Activated CD8-positive, alpha-beta memory T cell treated with anti-CD3 and anti-CD28 coated beads, Interleukin-2, amount 50 U/mL, for 1 hour (primary cell): ENCODE data around the gene CPM.
"Not testable (repeated sequence)": the region's sequence is repeated elsewhere in the genome, so short reads cannot be mapped to it uniquely, and the experiment has no call there.

Source experiments
- DNase-seq: peaks from one replicate; pipeline ENCODE4 v3.0.0-alpha.2; 2020; ENCODE audit errors: extremely low read depth

CPM gene

DNA sequence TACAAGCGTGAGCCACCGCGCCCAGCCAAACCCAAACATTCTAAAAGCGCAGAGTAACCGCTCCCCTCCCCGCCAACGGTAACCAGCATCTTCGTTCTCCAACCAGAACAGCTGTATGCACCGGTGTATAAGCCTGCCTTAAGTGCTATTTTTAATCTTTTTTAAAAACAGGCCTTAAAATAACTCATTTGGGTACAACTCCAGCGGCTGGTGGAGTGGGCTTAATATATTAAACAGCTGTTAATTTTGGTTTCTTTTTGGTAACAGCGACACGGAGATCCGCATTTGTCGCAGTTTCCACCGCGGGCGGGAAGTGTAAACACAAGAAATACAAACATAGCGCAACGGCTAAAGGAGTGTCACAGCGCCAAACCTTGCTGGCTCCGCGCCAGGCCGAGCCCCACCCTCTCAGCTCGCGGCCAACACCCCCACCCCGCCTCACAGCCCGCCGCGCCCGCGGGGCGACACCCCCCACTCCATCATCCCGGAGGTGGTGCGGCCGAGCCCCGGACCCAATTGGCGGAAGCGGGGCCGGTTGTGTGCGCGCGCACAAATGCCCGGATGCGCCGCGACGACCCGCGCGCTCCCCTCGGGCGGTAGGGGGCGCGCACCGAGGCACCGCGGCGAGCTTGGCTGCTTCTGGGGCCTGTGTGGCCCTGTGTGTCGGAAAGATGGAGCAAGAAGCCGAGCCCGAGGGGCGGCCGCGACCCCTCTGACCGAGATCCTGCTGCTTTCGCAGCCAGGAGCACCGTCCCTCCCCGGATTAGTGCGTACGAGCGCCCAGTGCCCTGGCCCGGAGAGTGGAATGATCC lies 125.2 kb downstream of the CPM start, which contains the start of gene MDM2:
Gene MDM2 (plus strand): TSS at position 602 of the 812 bp plus-strand sequence. CDS start 301 bp downstream, outside the sequence.
- peak; percentile 88 for DNase-seq

DNA sequence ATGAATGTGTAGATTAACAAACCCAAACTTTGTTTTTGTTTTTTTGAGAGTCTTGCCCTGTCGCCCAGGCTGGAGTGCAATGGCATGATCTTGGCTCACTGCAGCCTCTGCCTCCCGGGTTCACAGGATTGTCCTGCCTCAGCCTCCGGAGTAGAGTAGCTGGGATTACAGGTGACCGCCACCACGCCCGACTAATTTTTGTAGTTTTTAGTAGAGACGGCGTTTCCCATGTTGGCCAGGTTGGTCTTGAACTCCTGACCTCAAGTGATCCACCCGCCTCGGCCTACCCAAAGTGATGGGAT lies 125.7 kb downstream of the CPM start:
- DNase-seq = not testable (repeated sequence)

DNA sequence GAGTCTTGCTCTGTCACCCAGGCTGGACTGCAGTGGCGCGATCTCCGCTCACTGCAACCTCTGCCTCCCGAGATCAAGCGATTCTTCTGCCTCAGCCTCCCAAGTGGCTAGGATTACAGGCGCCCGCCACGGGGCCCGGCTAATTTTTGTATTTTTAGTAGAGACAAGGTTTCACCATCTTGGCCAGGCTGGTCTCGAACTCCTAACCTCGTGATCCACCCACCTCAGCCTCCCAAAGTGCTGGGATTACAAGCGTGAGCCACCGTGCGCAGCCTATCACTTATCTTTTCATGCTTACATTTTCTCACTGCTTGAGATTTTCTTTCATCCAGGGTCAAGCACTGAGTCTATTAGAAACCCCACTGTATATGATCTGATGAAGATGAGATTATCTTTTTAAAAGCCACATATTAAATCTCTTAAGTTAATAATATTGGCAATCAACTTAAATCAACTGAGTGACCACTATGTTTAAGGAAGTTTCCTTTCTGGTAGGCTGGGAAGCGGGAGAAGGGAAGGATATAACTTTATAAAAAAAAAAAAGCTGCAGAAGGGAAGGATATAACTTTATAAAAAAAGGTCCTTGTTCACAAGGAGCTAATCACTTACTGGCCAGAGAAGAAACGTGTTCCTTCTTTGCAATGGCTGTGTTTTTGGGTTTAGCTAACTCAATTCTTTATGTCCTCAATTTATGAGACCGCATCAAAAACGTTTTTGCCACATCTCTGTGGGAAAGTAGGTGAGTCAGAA lies 126.3 kb downstream of the CPM start:
- no peak for DNase-seq

DNA sequence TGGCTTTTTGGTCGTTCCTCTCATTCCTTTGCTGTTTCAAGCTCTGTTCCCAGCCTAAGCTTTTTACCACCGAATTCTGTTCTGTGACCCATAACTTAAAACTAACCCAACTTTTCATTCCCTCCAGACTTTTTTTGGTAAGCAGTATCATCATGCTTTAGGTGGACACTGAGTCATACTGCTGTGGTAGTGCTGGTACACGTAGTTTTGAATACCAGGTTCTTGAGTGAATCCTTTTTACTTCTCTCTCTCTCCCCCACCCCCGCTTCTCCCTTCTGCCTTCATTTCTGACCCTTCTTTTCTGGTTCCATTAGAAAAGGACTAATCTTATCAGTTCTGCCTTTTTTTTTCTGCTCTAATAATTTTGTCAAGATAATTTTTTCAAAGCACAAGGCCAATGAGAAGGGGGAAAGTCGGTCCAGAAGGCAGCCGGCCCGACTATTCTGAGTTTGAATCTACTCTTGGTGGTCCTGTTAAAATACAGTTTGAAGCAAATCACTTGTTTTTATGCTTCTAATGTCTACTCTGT lies 127.3 kb downstream of the CPM start:
- no peak for DNase-seq

DNA sequence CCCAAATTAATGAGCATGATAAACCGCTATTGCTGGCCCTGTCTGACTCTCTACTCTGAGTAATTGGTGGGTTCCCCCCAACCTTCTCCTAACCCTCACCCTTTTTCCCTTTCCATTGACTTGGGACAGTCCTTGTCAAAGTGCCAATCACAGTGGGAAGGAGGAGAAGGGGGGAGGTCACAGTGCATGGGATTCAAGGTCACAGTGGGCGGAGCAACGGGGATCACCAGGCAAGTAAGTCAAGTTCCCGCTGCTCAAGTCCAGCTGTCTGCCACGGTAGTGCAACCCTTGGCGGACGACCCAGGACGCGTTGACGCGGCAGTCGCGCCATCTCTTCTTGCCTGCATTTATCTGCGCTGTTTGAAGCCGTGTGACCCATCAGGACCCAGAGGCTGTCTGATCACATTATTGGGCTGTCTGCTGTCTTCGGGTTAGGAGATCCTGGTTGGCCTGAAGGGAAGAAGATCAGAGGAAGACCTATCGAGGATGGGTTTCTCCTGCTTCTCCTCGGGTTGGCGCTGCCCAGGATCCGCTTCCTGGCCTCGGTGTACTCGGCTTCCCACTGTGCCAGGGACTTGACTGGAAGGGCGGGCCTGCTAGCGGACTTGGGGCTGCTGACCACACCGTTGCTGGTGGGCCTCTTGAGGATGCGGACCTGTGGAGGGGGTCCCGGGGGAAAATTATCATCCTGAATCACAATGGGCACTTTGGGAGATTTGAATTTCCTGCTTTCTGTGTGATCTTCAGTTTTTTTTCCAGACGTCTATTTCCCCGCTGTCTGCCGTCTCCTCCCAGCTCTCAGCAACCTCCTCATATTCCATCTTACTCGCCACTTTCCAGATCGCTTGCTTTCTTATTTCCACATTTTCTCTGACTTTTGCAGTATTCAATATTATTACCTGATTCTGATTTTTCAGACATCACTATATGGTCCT lies 128.0 kb downstream of the CPM start:
- no peak for DNase-seq

DNA sequence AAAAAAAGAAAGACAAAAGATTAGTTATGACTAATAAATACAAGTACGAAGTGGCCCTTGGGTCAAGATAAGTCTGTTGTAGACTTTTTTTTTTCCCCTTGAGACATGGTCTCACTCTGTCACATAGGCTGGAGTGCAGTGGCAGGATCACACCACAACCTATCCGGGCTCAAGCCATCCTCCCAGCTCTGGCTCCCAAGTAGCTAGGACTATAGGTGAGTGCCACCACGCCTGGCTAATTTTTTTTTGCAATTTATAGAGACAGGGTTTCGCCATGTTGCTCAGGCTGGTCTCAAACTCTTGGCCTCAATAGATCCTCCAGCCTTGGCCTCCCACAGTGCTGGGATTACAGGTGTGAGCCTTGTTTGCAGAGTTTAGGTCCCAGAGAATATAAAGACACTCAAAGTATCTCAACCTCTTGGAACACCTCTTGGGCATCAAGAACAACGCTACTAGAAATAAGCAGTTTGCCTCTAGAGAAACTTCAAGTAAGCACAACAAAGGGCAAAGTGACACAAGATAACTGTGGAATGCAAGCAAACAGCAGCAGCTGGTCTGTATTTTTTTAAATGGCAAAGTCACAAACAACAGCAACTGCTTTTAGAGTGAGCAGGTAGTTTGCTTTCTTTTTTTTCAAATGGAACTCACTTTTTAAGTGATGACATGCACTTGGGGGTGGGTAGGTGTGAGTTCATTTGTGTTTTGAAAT lies 128.9 kb downstream of the CPM start:
- DNase-seq = no peak

DNA sequence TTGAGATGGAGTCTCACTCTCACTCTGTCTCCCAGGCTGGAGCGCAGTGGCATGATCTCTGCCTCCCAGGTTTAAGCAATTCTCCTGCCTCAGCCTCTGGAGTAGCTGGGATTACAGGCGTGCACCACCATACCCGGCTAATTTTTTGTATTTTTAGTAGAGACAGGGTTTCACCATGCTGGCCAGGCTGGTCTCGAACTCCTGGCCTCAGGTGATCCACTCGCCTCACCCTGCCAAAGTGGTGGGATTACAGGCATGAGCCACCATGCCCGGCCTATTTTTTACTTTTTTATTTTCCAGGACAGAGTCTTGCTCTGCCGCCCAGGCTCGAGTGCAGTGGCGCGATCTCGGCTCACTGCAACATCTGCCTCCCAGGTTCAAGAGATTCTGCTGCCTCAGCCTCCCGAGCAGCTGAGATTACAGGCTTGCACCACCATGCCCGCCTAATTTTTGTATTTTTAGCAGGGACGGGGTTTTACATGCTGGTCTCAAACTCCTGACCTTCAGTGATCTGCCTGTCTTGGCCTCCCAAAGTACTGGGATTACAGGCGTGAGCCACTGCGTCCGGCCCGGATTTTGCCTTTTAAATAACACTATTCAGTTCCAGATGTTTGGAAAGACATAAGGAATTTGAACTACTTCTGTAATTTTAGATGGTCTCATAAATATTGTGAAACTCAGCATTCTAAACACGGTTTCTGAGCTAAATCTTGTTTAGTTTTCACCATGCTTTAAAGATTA lies 129.9 kb downstream of the CPM start:
- DNase-seq = not testable (repeated sequence)

DNA sequence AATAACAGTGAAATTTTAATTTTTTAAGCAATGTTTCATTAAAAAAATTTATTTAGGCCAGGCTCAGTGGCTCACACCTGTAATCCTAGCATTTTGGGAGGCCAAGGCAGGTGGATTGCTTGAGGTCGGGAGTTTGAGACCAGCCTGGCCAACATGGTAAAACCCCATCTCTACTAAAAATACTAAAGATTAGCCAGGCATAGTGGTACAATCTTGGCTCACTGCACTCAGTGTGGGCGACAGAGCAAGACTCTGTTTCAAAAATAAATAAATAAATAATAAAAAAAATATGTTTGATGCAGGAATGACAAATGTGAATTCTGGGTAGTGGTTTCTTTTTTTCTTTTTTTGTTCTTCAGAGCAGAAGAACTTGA lies 130.6 kb downstream of the CPM start:
- not testable (repeated sequence) for DNase-seq
